Calu3 (cell line): Measurements from ENCODE around the gene CPM. TPM values are rescaled to one million over a fixed set of nuclear protein-coding genes. Genes with fewer than 3 reads are reported as not detected.

Experiments
- BruUV-seq: library from RNA; stranded (reverse); fragments of 400-500 nt; replicated peaks from 2 replicates; lab custom pipeline; 2021; lab: Mats Ljungman, UMichigan
- CTCF ChIA-PET: fragments of 300-600 bp; sonication (Branson Sonifier 250); formaldehyde crosslinking; loops from one replicate; lab custom pipeline; 2022; ENCODE audit warnings: antibody characterized with exemption; lab: Charles Lee
- DNase-seq: peaks from one replicate; pipeline ENCODE4 v3.0.0; 2022
- H3K27ac Mint-ChIP-seq: one replicate; pipeline ENCODE4 v1.8.0; 2022; ENCODE audit warnings: mixed read lengths; ENCODE audit not compliant: unreplicated experiment
- H3K27me3 Mint-ChIP-seq: one replicate; pipeline ENCODE4 v1.8.0; 2022; ENCODE audit warnings: mixed read lengths; ENCODE audit not compliant: unreplicated experiment
- H3K36me3 Mint-ChIP-seq: one replicate; pipeline ENCODE4 v1.8.0; 2022; ENCODE audit warnings: mild to moderate bottlenecking, moderate library complexity, mixed read lengths; ENCODE audit not compliant: insufficient read depth, unreplicated experiment
- H3K4me1 Mint-ChIP-seq: one replicate; pipeline ENCODE4 v1.8.0; 2022; ENCODE audit warnings: mild to moderate bottlenecking, low read depth, mixed read lengths; ENCODE audit not compliant: unreplicated experiment
- H3K4me3 Mint-ChIP-seq: one replicate; pipeline ENCODE4 v1.8.0; 2022; ENCODE audit warnings: mild to moderate bottlenecking, low read depth, moderate library complexity, mixed read lengths; ENCODE audit not compliant: unreplicated experiment
- H3K9me3 Mint-ChIP-seq: one replicate; pipeline ENCODE4 v1.8.0; 2022; ENCODE audit warnings: low read depth, mixed read lengths; ENCODE audit not compliant: unreplicated experiment
- CTCF ChIP-seq: fragments of 200-600 bp; IDR thresholded peaks from one replicate; pipeline ENCODE4 v1.8.0; 2022; ENCODE audit warnings: antibody characterized with exemption; ENCODE audit not compliant: unreplicated experiment
- intact Hi-C: fragments of 100-400 bp; cut with micrococcal nuclease; formaldehyde crosslinking; loops from one replicate; pipeline ENCODE4 v1.10.0; 2022; ENCODE audit not compliant: unreplicated experiment
- total RNA-seq: library from RNA; stranded (reverse); gene quantifications from 2 replicates; pipeline ENCODE4 v1.2.3, GENCODE V29; 2022

CPM gene
- total RNA-seq, 1 experiment from 2014 or later, result 11.9 TPM

GRCh38 chr12:68896881-68897540 is 36.0 kb downstream of the CPM start:
- CTCF ChIA-PET, result interaction anchor here (0.7 to 1.0 kb wide), 2 partner anchors 148 to 172 kb away, joined by 3 to 4 read pairs; no protein-coding TSS in a partner anchor
- H3K27me3 Mint-ChIP-seq, result no peaks in the 10 kb centered on the region
- no peak for DNase-seq

GRCh38 chr12:68894276-68894855 is 38.6 kb downstream of the CPM start:
- Mint-ChIP-seq H3K27me3 (no peaks in the 10 kb centered on the region), H3K4me1 (peaks cover 9% of the 10 kb centered on the region), H3K27ac (no peak overlapping the region), H3K36me3 (no peaks in the 10 kb centered on the region), H3K9me3 (no peaks in the 10 kb centered on the region), H3K4me3 (no peak overlapping the region)
- DNase-seq, result no peak
- TF ChIP-seq CTCF, result no peak
- intact Hi-C loops, result no loop called here
- CTCF ChIA-PET, result interaction anchor here (1.0 kb wide), 1 partner anchor 29 kb away, joined by 5 read pairs; no protein-coding TSS in a partner anchor
- BruUV-seq, result no TSS peak

More at GRCh38 chr12:68896881-68897540, 36.0 kb downstream of the CPM start:
- no peaks in the 10 kb centered on the region for H3K36me3 Mint-ChIP-seq
- intact Hi-C loops, result no loop called here
- TF ChIP-seq CTCF, result no peak
- H3K4me3 Mint-ChIP-seq, result no peak overlapping the region
- no peaks in the 10 kb centered on the region for H3K9me3 Mint-ChIP-seq
- H3K4me1 Mint-ChIP-seq, result peaks cover 15% of the 10 kb centered on the region
- BruUV-seq, result no TSS peak
- H3K27ac Mint-ChIP-seq, result no peak overlapping the region

- no TSS peak for BruUV-seq
- Mint-ChIP-seq H3K27ac (no peak overlapping the region), H3K36me3 (no peaks in the 10 kb centered on the region), H3K9me3 (no peaks in the 10 kb centered on the region), H3K4me1 (peaks cover 2% of the 10 kb centered on the region), H3K27me3 (no peaks in the 10 kb centered on the region), H3K4me3 (no peak overlapping the region)
- DNase-seq, result no peak
- CTCF ChIA-PET, result no interaction called here
- intact Hi-C loops, result no loop called here
- no peak for TF ChIP-seq CTCF
Measured at GRCh38 chr12:68893741-68894140, 39.2 kb downstream of the CPM start.

- Mint-ChIP-seq H3K27ac (no peak overlapping the region), H3K4me1 (no peaks in the 10 kb centered on the region), H3K9me3 (no peaks in the 10 kb centered on the region), H3K36me3 (no peaks in the 10 kb centered on the region), H3K27me3 (no peaks in the 10 kb centered on the region), H3K4me3 (no peak overlapping the region)
- intact Hi-C loops, result no loop called here
- CTCF ChIA-PET, result no interaction called here
- BruUV-seq, result no TSS peak
- DNase-seq, result no peak
- no peak for TF ChIP-seq CTCF
Measured at GRCh38 chr12:68893201-68893600, 39.8 kb downstream of the CPM start.
